GM13976 (cell line): ENCODE results near the gene COX11.

ENCODE experiments used
- DNase-seq: peaks from one replicate; pipeline ENCODE4 v3.0.0; 2012; ENCODE audit warnings: low spot score
- CTCF ChIP-seq: IDR thresholded peaks from 2 replicates; pipeline ENCODE4 v1.5.1; 2012; ENCODE audit warnings: borderline replicate concordance, mild to moderate bottlenecking; ENCODE audit not compliant: insufficient read depth; ENCODE audit errors: extremely low read depth, missing control alignments, control extremely low read depth
- in situ Hi-C: fragments of 300-500 bp; cut with MboI; formaldehyde crosslinking; loops from one replicate; pipeline ENCODE4 v1.12.0; 2022; ENCODE audit warnings: low sequenced_read_pairs, mixed read lengths, inconsistent platforms; ENCODE audit not compliant: unreplicated experiment

COX11 gene

GRCh38 chr17:54991567-54991966, 23.1 kb upstream of the COX11 start:
- in situ Hi-C loops, result loop anchor here (10.0 kb wide), 3 partner anchors 303 to 523 kb away; partner anchors contain the start of gene SMIM36
- TF ChIP-seq CTCF, result no peak
- no peak for DNase-seq

GRCh38 chr17:54990118-54990517, 21.7 kb upstream of the COX11 start:
- in situ Hi-C loops, result loop anchor here (10.0 kb wide), 3 partner anchors 305 to 525 kb away; partner anchors contain the start of gene SMIM36
- DNase-seq, result no peak

GRCh38 chr17:54985476-54985875, 17.0 kb upstream of the COX11 start:
- no peak for DNase-seq
- TF ChIP-seq CTCF, result no peak
- in situ Hi-C loops, result no loop called here

More at GRCh38 chr17:54990118-54990517, 21.7 kb upstream of the COX11 start:
- no peak for TF ChIP-seq CTCF

GRCh38 chr17:54983260-54983659, 14.8 kb upstream of the COX11 start:
- DNase-seq, result no peak
- no peak for TF ChIP-seq CTCF
- in situ Hi-C loops, result no loop called here

GRCh38 chr17:54982399-54982798, 13.9 kb upstream of the COX11 start:
- no peak for TF ChIP-seq CTCF
- DNase-seq, result no peak
- in situ Hi-C loops, result no loop called here

GRCh38 chr17:54980375-54980774, 11.9 kb upstream of the COX11 start:
- DNase-seq, result no peak
- no peak for TF ChIP-seq CTCF
- in situ Hi-C loops, result no loop called here

GRCh38 chr17:54979657-54980056, 11.2 kb upstream of the COX11 start:
- no peak for TF ChIP-seq CTCF
- DNase-seq, result no peak
- in situ Hi-C loops, result no loop called here
